HCT116 (cell line): ENCODE measurements around the gene LHX4. TPM values are rescaled to one million over a fixed set of nuclear protein-coding genes. Genes with fewer than 3 reads are reported as not detected.

Source experiments
- ATAC-seq: fragments of 200-7000 bp; cut with Tn5 transposase; 2 replicates; pipeline ENCODE4 v1.9.1; 2020; ENCODE audit warnings: mild to moderate bottlenecking, moderate library complexity
- BruUV-seq: library from RNA; stranded (reverse); fragments of 400-500 nt; replicated peaks from 2 replicates; lab custom pipeline; 2021; lab: Mats Ljungman, UMichigan
- CTCF ChIA-PET: fragments of 300-600 bp; sonication (Branson Sonifier 250); formaldehyde crosslinking; loops from one replicate; lab custom pipeline; 2021; ENCODE audit warnings: antibody characterized with exemption; lab: Charles Lee
- POLR2A ChIA-PET: fragments of 300-600, 350-600 bp; sonication (Branson Sonifier 250); formaldehyde crosslinking; loops from one replicate; lab custom pipeline; 2021; ENCODE audit warnings: antibody characterized with exemption; lab: Charles Lee
- RAD21 ChIA-PET, 2 experiments: fragments of 300-600 bp; sonication (Branson Sonifier 250); formaldehyde crosslinking; loops; one replicate each; lab custom pipeline; 2023; ENCODE audit warnings: low total read pairs in 2 of 2; ENCODE audit not compliant: uncharacterized antibody in 2 of 2, unreplicated experiment in 2 of 2, low non-redundant PET in 1 of 2; lab: Charles Lee
- DNase-seq: peaks from one replicate; pipeline ENCODE4 v3.0.0-alpha.2; 2010; ENCODE audit warnings: low read depth, low spot score
- H2AFZ ChIP-seq: fragments of 200-600 bp; shearing (Covaris generic), sonication (generic); 2 replicates; pipeline ENCODE4 v1.6.1; 2017; ENCODE audit warnings: low read depth, mixed run types, mixed read lengths, antibody characterized with exemption, low read length; ENCODE audit not compliant: poor library complexity, severe bottlenecking
- H3K27ac ChIP-seq: 2 replicates; pipeline ENCODE4 v1.5.1; 2012; ENCODE audit warnings: low read depth, low read length
- H3K27me3 ChIP-seq: fragments of 200-600 bp; sonication (generic); 2 replicates; pipeline ENCODE4 v1.6.1; 2016; ENCODE audit warnings: mixed run types, low read length, mixed read lengths; ENCODE audit not compliant: insufficient read depth
- H3K36me3 ChIP-seq, 2 experiments: fragments of 200-500 bp in 1 of 2; fragments of 200-600 bp in 1 of 2; sonication (Bioruptor generic) in 1 of 2; sonication (generic) in 1 of 2; 2 replicates each; pipeline versions ENCODE4 v1.5.1 to v1.6.1; 2014 to 2016; ENCODE audit warnings: low read length in 2 of 2, inconsistent platforms in 1 of 2, mixed read lengths in 1 of 2, mixed run types in 1 of 2; ENCODE audit not compliant: insufficient read depth in 2 of 2, control insufficient read depth in 1 of 2
- H3K4me1 ChIP-seq, 2 experiments: fragments of 200-600 bp in 1 of 2; sonication (generic) in 1 of 2; 2 replicates each; pipeline versions ENCODE4 v1.5.1 to v1.6.1; 2012 to 2017; ENCODE audit warnings: low read length in 2 of 2, inconsistent platforms in 1 of 2, mild to moderate bottlenecking in 1 of 2, mixed read lengths in 1 of 2, mixed run types in 1 of 2, moderate library complexity in 1 of 2; ENCODE audit not compliant: insufficient read depth in 2 of 2, control insufficient read depth in 1 of 2
- H3K4me2 ChIP-seq: fragments of 200-600 bp; sonication (generic); 2 replicates; pipeline ENCODE4 v1.6.1; 2017; ENCODE audit warnings: mixed run types, low read length, mixed read lengths
- H3K4me3 ChIP-seq, 2 experiments: fragments of 200-600 bp in 1 of 2; sonication (generic) in 1 of 2; replicated peaks in 1 of 2; 2 replicates each; pipeline ENCODE4 v1.5.1; 2011 to 2016; ENCODE audit warnings: low read length in 2 of 2, control low read depth in 1 of 2, low read depth in 1 of 2, mild to moderate bottlenecking in 1 of 2, mixed read lengths in 1 of 2, mixed run types in 1 of 2
- H3K79me2 ChIP-seq: fragments of 200-600 bp; sonication (generic); 2 replicates; pipeline ENCODE4 v1.6.1; 2017; ENCODE audit warnings: mild to moderate bottlenecking, mixed run types, low read length, moderate library complexity, mixed read lengths; ENCODE audit not compliant: insufficient read depth
- H3K9ac ChIP-seq: fragments of 200-600 bp; sonication (generic); 2 replicates; pipeline ENCODE4 v1.6.1; 2016; ENCODE audit warnings: low read length, mixed read lengths
- H3K9me2 ChIP-seq: fragments of 200-600 bp; sonication (generic), shearing (Covaris generic); 2 replicates; pipeline ENCODE4 v1.6.1; 2017; ENCODE audit warnings: mixed run types, mild to moderate bottlenecking, moderate library complexity; ENCODE audit not compliant: insufficient read depth
- H3K9me3 ChIP-seq, 2 experiments: fragments of 200-500 bp in 1 of 2; fragments of 200-600 bp in 1 of 2; sonication (Bioruptor generic) in 1 of 2; sonication (generic) in 1 of 2; 2 replicates each; pipeline ENCODE4 v1.6.1; 2014 to 2017; ENCODE audit warnings: low read length in 2 of 2, mixed read lengths in 2 of 2, inconsistent platforms in 1 of 2, low read depth in 1 of 2, mild to moderate bottlenecking in 1 of 2, mixed run types in 1 of 2, moderate library complexity in 1 of 2; ENCODE audit not compliant: control insufficient read depth in 1 of 2, insufficient read depth in 1 of 2
- H4K20me1 ChIP-seq: fragments of 200-600 bp; sonication (generic), shearing (Covaris generic); 2 replicates; pipeline ENCODE4 v1.6.1; 2017; ENCODE audit warnings: mixed run types, mild to moderate bottlenecking, moderate library complexity; ENCODE audit not compliant: insufficient read depth
- ATF3 ChIP-seq: IDR thresholded peaks from 2 replicates; pipeline ENCODE4 v1.6.1; 2012
- ELF1 ChIP-seq: IDR thresholded peaks from 2 replicates; pipeline ENCODE4 v1.6.1; 2012; ENCODE audit warnings: low read depth, borderline replicate concordance
- EZH2 ChIP-seq: fragments of 200-600 bp; sonication (generic); IDR thresholded peaks from 2 replicates; pipeline ENCODE4 v1.6.1; 2017; ENCODE audit warnings: antibody characterized with exemption, mixed run types
- FOSL1 ChIP-seq: IDR thresholded peaks from 2 replicates; pipeline ENCODE4 v1.6.1; 2012; ENCODE audit warnings: low read depth
- JUND ChIP-seq: IDR thresholded peaks from 2 replicates; pipeline ENCODE4 v1.6.1; 2012
- MAX ChIP-seq: IDR thresholded peaks from 2 replicates; pipeline ENCODE4 v1.6.1; 2012
- POLR2A ChIP-seq: IDR thresholded peaks from 2 replicates; pipeline ENCODE4 v1.7.0; 2011; ENCODE audit warnings: borderline replicate concordance; ENCODE audit not compliant: insufficient read depth, insufficient read length; ENCODE audit errors: extremely low read depth
- POLR2AphosphoS5 ChIP-seq: IDR thresholded peaks from 2 replicates; pipeline ENCODE4 v1.6.1; 2011; ENCODE audit warnings: mild to moderate bottlenecking, low read depth, low read length, moderate library complexity
- REST ChIP-seq: IDR thresholded peaks from 2 replicates; pipeline ENCODE4 v1.6.1; 2012; ENCODE audit warnings: low read depth
- SRF ChIP-seq: IDR thresholded peaks from 2 replicates; pipeline ENCODE4 v1.6.1; 2012; ENCODE audit warnings: low read depth
- TCF7L2 ChIP-seq: IDR thresholded peaks from 2 replicates; pipeline ENCODE4 v1.7.0; 2011; ENCODE audit warnings: borderline replicate concordance, inconsistent platforms; ENCODE audit not compliant: insufficient read depth, insufficient read length; ENCODE audit errors: extremely low read depth
- intact Hi-C: fragments of 100-400 bp; cut with micrococcal nuclease; formaldehyde crosslinking; loops from 2 replicates; pipeline ENCODE4 v1.10.0; 2022
- total RNA-seq: library from RNA; stranded (reverse); gene quantifications from one replicate; pipeline ENCODE4 v1.2.1, GENCODE V29; 2021; ENCODE audit not compliant: unreplicated experiment

The LHX4 gene
- total RNA-seq, 1 experiment from 2014 or later, result 0.44 TPM

- TF ChIP-seq EZH2, result no peak
- no peak for TF ChIP-seq ELF1
- no peak for TF ChIP-seq MAX
- TF ChIP-seq ATF3, result no peak
- TF ChIP-seq REST, result no peak
- TF ChIP-seq JUND, result no peak
- no peak for TF ChIP-seq SRF
- TF ChIP-seq POLR2A, result no peak
- TF ChIP-seq POLR2AphosphoS5, result no peak
- TF ChIP-seq FOSL1, result no peak
- no peak for TF ChIP-seq TCF7L2
- POLR2A ChIA-PET, result no interaction called here
Measured at GRCh38 chr1:180250883-180251509, 20.9 kb downstream of the LHX4 start.

More at GRCh38 chr1:180250883-180251509, 20.9 kb downstream of the LHX4 start:
- no peak for DNase-seq
- Histone ChIP-seq H3K27ac (no peak overlapping the region), H3K9ac (no peak overlapping the region), H3K9me2 (no peaks in the 10 kb centered on the region), H3K4me1 (peaks cover 0 to 4% of the 10 kb centered on the region in 2 experiments; a peak in 1 of 4 replicates), H3K4me2 (no peak overlapping the region), H4K20me1 (no peaks in the 10 kb centered on the region), H3K9me3 (no peaks in the 10 kb centered on the region), H2AFZ (no peak overlapping the region), H3K27me3 (no peaks in the 10 kb centered on the region), H3K79me2 (no peaks in the 10 kb centered on the region), H3K36me3 (no peaks in the 10 kb centered on the region), H3K4me3 (no peak overlapping the region)
- intact Hi-C loops, result loop anchor here (5.0 kb wide), 1 partner anchor 64 kb away; no protein-coding TSS in a partner anchor
- RAD21 ChIA-PET, result no interaction called here
- CTCF ChIA-PET, result no interaction called here
- no TSS peak for BruUV-seq
- ATAC-seq, result no peak
